SH-SY5Y (cell line): ENCODE results near the gene HCN2.

Source experiments
- GATA2 ChIP-seq: IDR thresholded peaks from 2 replicates; pipeline ENCODE4 v1.6.1; 2011; ENCODE audit warnings: mild to moderate bottlenecking, low read depth, low read length
- GATA3 ChIP-seq: IDR thresholded peaks from 2 replicates; pipeline ENCODE4 v1.6.1; 2011; ENCODE audit warnings: low read depth, mild to moderate bottlenecking, low read length, moderate library complexity

DNA sequence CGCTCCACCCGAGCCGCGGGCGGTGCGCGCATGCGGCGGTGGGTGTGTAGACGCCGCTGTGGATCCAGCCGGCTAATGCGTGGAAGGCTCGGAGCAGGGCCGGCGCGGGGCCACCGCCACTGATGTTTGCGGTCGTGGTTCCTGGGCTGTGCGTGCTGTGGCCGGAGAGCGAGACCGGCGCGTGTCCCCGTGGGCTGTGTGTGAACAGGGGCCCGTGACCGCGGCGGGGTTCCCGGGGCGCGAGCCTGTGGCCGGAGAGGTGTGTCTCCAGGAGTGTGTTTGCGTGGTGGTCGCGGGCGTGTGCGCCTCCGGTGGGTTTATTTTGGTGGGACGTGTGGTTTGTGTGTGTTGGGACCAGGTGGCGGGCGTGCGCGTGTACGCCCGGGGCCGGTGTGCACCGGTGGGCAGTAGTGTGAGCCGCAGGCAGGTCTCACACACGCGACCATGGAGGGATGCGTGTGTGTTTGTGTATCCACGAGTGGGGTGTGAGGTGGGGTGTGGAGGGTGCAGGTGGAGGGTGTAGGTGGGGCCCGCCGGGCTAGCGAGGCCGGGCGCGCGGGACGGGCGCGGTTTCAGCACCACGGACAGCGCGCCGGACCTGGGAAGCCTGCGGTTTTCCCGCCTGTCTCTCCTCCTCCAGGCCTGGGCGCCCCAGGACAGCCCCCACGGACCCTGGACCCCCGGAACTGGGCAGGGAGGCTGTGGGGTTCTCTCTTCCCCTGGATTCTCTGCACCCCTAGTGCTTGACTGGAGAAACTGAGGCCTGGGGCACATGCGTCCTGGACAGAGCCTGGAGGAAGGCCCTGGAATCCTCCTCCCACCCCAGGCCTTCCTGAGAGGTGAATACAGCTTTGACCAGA lies 1.6 kb downstream of the HCN2 start:
- TF ChIP-seq GATA2 (no peak), GATA3 (no peak)
